ENCODE results near the gene OAS3.

OAS3 gene

GRCh38 chr12:113021500-113021899 lies 83.2 kb downstream of the OAS3 start:
- no peak for DNase-seq

Data from stimulated activated CD4-positive, alpha-beta T cell treated with anti-CD3 and anti-CD28 coated beads, Interleukin-12 subunit alpha, Interleukin-12 subunit beta, amount 100 ng/mL, for 4 hours (primary cell).